Measurements from ENCODE around the gene NEUROG2.

DNA sequence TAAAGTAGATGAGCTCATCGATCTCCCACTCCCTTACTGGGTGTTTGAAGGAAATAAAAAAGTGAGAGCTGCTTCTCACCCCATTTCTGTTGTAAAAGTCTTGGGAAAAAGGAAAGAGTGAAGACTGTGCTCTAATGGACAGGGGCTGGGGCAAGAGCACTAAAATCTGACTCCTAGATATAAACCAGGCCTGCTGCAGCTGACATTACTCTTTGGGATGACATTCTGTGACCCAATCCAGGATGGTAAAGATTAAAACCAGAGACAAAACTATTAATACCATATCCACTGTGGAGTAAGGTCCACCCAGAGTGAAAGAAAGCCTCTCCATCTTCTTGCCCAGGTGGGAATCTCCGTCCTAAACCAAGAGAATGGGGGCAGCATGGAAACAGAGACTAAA is 20.1 kb upstream of the NEUROG2 start:
- TF ChIP-seq, protein P1, sequence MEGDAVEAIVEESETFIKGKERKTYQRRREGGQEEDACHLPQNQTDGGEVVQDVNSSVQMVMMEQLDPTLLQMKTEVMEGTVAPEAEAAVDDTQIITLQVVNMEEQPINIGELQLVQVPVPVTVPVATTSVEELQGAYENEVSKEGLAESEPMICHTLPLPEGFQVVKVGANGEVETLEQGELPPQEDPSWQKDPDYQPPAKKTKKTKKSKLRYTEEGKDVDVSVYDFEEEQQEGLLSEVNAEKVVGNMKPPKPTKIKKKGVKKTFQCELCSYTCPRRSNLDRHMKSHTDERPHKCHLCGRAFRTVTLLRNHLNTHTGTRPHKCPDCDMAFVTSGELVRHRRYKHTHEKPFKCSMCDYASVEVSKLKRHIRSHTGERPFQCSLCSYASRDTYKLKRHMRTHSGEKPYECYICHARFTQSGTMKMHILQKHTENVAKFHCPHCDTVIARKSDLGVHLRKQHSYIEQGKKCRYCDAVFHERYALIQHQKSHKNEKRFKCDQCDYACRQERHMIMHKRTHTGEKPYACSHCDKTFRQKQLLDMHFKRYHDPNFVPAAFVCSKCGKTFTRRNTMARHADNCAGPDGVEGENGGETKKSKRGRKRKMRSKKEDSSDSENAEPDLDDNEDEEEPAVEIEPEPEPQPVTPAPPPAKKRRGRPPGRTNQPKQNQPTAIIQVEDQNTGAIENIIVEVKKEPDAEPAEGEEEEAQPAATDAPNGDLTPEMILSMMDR (conservative IDR thresholded peaks at IDR 0.05; ENCODE audit: low read length), result no peak
- TF ChIP-seq EZH2phosphoT487 (IDR thresholded peaks at IDR 0.05; ENCODE audit: borderline replicate concordance), result no peak

Measured in Loucy (cell line).